Mesothelial cell of epicardium (in vitro differentiated cells): ENCODE results near the gene FAM200A. TPM values are rescaled to one million over a fixed set of nuclear protein-coding genes. Genes with fewer than 3 reads are reported as not detected.
"Not testable (repeated sequence)": the region's sequence is repeated elsewhere in the genome, so short reads cannot be mapped to it uniquely, and the experiment has no call there.

Experiments
- DNase-seq, 2 experiments: peaks; one replicate each; pipeline ENCODE4 v3.0.0; 2021; ENCODE audit warnings: low spot score in 2 of 2; ENCODE audit not compliant: unreplicated experiment in 2 of 2
- H3K27ac Mint-ChIP-seq: 2 replicates; pipeline ENCODE4 v1.8.0; 2021; ENCODE audit warnings: mixed read lengths
- H3K27me3 Mint-ChIP-seq: 2 replicates; pipeline ENCODE4 v1.8.0; 2021; ENCODE audit warnings: low read depth, mixed read lengths
- H3K36me3 Mint-ChIP-seq: 2 replicates; pipeline ENCODE4 v1.8.0; 2021; ENCODE audit warnings: mixed read lengths
- H3K4me1 Mint-ChIP-seq: 2 replicates; pipeline ENCODE4 v1.8.0; 2021; ENCODE audit warnings: mixed read lengths
- H3K4me3 Mint-ChIP-seq: 2 replicates; pipeline ENCODE4 v1.8.0; 2021; ENCODE audit warnings: mild to moderate bottlenecking, moderate library complexity, mixed read lengths
- H3K9me3 Mint-ChIP-seq: 2 replicates; pipeline ENCODE4 v1.8.0; 2021; ENCODE audit warnings: mixed read lengths
- CTCF ChIP-seq: fragments of 200-600 bp; sonication (generic); IDR thresholded peaks from one replicate; pipeline ENCODE4 v1.5.0; 2021; ENCODE audit warnings: antibody characterized with exemption; ENCODE audit not compliant: unreplicated experiment
- total RNA-seq: library from RNA; stranded (reverse); gene quantifications from 3 replicates; pipeline ENCODE4 v1.2.1, GENCODE V29; 2021

FAM200A gene
- total RNA-seq, 1 donor from 2014 or later: 9.4 TPM

DNA sequence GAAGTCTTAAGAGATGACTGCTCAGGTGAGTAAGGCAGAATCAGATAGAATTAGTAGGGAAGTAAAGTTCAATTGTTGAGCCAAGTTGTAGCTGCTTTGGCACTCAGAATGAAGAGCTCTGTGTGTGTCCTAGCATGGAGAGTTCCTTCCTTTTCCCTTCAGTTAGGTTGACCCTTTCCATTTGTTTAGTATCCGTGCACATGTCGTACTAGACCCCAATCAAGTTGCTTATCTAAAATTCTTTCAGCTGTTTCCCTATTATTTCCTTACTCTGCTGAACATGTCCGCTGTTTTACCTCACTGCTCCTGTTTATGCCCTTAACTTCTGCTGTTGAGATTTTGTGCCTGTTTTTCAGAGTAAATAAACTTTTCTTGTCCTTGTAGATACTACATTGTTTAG, 19.9 kb upstream of the FAM200A start:
- Mint-ChIP-seq H3K27me3 (no peaks in the 10 kb centered on the region), H3K4me3 (no peak overlapping the region), H3K27ac (no peak overlapping the region), H3K4me1 (no peaks in the 10 kb centered on the region), H3K36me3 (peaks cover 29% of the 10 kb centered on the region), H3K9me3 (no peaks in the 10 kb centered on the region)
- no peak for TF ChIP-seq CTCF
- DNase-seq: no peak

DNA sequence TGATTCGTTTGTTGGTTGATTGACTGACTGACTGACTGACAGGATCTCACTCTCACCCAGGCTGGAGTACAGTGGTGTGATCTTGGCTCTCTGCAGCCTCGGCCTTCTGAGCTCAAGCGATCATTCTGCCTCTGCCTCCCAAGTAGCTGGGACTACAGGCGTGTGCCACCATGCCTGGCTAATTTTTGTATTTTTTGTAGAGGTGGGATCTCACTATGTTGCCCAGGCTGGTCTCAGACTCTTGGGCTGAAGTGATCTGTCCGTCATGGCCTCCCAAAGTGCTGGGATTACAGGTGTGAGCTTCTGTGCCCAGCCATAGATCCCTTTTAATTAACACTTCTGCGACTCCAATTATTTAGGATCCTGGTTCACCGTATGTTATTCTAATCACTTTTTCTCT, 16.9 kb upstream of the FAM200A start:
- peaks cover 41% of the 10 kb centered on the region for H3K36me3 Mint-ChIP-seq
- H3K27me3 Mint-ChIP-seq, DNase-seq, H3K9me3 Mint-ChIP-seq, H3K4me3 Mint-ChIP-seq, H3K4me1 Mint-ChIP-seq, H3K27ac Mint-ChIP-seq: not testable (repeated sequence)

- Mint-ChIP-seq H3K4me3 (no peak overlapping the region), H3K36me3 (peaks cover 35% of the 10 kb centered on the region), H3K9me3 (no peaks in the 10 kb centered on the region), H3K4me1 (peaks cover 1% of the 10 kb centered on the region), H3K27ac (peak overlapping the region; percentile 10), H3K27me3 (no peaks in the 10 kb centered on the region)
- DNase-seq: no peak
- TF ChIP-seq CTCF: no peak
Observed at GRCh38 chr7:99563650-99564049, 11.7 kb upstream of the FAM200A start.

DNA sequence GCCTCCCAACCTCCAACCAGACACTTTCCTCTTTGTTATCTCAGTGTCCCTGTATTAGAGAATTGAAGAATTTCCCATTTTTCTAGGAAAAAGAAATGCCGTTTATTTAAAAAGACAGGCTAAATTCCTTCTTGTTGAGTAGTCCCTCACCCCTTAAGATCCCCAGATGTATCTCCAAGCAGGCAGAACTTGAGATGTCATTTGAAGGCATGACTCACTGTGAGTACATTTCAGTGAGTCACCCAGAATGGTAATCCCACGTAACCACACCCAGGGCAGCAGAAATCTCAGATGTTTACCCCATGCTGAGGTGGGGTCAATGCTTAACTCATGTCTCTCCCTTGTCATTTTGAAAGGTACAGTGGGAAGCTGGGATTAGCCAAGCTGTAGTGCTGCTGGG, 10.9 kb upstream of the FAM200A start:
- no peak for DNase-seq
- Mint-ChIP-seq H3K9me3 (no peaks in the 10 kb centered on the region), H3K4me1 (peaks cover 4% of the 10 kb centered on the region), H3K4me3 (no peak overlapping the region), H3K27me3 (no peaks in the 10 kb centered on the region), H3K36me3 (peaks cover 33% of the 10 kb centered on the region), H3K27ac (peak overlapping the region; percentile 70)
- no peak for TF ChIP-seq CTCF

GRCh38 chr7:99562114-99562784, 10.3 kb upstream of the FAM200A start:
- Mint-ChIP-seq H3K27ac (peak overlapping the region; percentile 70), H3K27me3 (no peaks in the 10 kb centered on the region), H3K4me3 (no peak overlapping the region), H3K36me3 (peaks cover 33% of the 10 kb centered on the region), H3K4me1 (peaks cover 8% of the 10 kb centered on the region), H3K9me3 (no peaks in the 10 kb centered on the region)
- no peak for TF ChIP-seq CTCF
- DNase-seq: no peak

DNA sequence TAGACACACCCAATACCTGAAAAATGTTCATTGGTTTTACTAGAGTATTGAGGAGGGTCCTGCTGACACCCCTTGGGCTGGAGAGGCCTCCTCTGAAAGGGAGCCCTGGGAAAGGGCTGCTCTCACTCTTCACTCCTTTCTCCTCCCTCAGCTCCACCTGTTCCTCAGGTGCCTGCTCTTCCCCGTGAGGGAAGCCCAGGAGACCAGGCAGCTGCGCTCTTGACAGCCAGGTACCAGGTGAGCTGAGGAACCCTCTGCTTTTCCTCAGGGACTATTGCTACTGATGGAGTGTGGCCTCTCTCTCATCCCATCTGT, 9.8 kb upstream of the FAM200A start:
- Mint-ChIP-seq H3K4me3 (no peak overlapping the region), H3K9me3 (no peaks in the 10 kb centered on the region), H3K4me1 (peaks cover 10% of the 10 kb centered on the region), H3K27me3 (no peaks in the 10 kb centered on the region), H3K36me3 (peaks cover 33% of the 10 kb centered on the region), H3K27ac (peak overlapping the region; percentile 50)
- no peak for TF ChIP-seq CTCF
- DNase-seq: no peak
